Left lung (tissue), 10 donors: ENCODE measurements around the gene SHTN1. TPM values are rescaled to one million over a fixed set of nuclear protein-coding genes. Genes with fewer than 3 reads are reported as not detected.

Experiments
- ATAC-seq: fragments of 200-7000 bp; cut with Tn5 transposase; one replicate; pipeline ENCODE4 v1.9.1; 2020; ENCODE audit warnings: moderate library complexity
- DNase-seq, 4 donors: peaks; one replicate each; pipeline ENCODE4 v3.0.0-alpha.2; 2013 to 2020
- H3K27ac ChIP-seq, 2 donors: fragments of 200-600 bp; sonication (generic) in 1 of 2; one replicate each; pipeline versions ENCODE4 v1.5.0 to v1.8.0; 2020 to 2021
- H3K27me3 ChIP-seq, 2 donors: fragments of 200-600 bp; sonication (generic) in 1 of 2; one replicate each; pipeline versions ENCODE4 v1.5.0 to v1.8.0; 2020 to 2021
- H3K36me3 ChIP-seq, 2 donors: fragments of 200-600 bp; sonication (generic) in 1 of 2; one replicate each; pipeline versions ENCODE4 v1.5.0 to v1.8.0; 2020 to 2021
- H3K4me1 ChIP-seq, 2 donors: fragments of 200-600 bp; one replicate each; pipeline ENCODE4 v1.8.0; 2021
- H3K4me3 ChIP-seq, 2 donors: fragments of 200-600 bp; sonication (generic) in 1 of 2; one replicate each; pipeline versions ENCODE4 v1.5.0 to v1.8.0; 2020 to 2021; ENCODE audit warnings: mild to moderate bottlenecking in 1 of 2
- H3K9me3 ChIP-seq, 2 donors: fragments of 200-600 bp; sonication (generic) in 1 of 2; one replicate each; pipeline versions ENCODE4 v1.5.0 to v1.8.0; 2020 to 2021
- CTCF ChIP-seq, 2 donors: fragments of 200-600 bp; sonication (generic) in 1 of 2; IDR thresholded peaks; one replicate each; pipeline versions ENCODE4 v1.5.0 to v1.8.0; 2021; ENCODE audit warnings: antibody characterized with exemption in 2 of 2
- intact Hi-C, 2 donors: fragments of 100-400 bp; cut with DNase I; formaldehyde crosslinking; loops; one replicate each; pipeline versions ENCODE4 v1.11.2 to v1.14.2; 2022
- polyA plus RNA-seq, 6 donors: library from polyadenylated mRNA; unstranded; fragments of 120-200 nt; gene quantifications; one replicate each; pipeline ENCODE4 v1.2.1, GENCODE V29; 2013; ENCODE audit not compliant: insufficient read length in 6 of 6
- total RNA-seq, 2 donors: library from RNA; stranded (reverse); fragmentation: NEBNext Ultra II Directional; extraction: Animal tissue kit (Norgen Biotek cat#: 25700); gene quantifications; one replicate each; pipeline ENCODE4 v1.2.1, GENCODE V29; 2021
- donor health status: DM: no; HTN: yes; CAD: no.
- donor health status: DM: no; HTN: no; CAD: no.

The SHTN1 gene
- total and polyA plus RNA-seq, 8 donors: 24.5 to 38.9 (median 29.3) TPM

DNA sequence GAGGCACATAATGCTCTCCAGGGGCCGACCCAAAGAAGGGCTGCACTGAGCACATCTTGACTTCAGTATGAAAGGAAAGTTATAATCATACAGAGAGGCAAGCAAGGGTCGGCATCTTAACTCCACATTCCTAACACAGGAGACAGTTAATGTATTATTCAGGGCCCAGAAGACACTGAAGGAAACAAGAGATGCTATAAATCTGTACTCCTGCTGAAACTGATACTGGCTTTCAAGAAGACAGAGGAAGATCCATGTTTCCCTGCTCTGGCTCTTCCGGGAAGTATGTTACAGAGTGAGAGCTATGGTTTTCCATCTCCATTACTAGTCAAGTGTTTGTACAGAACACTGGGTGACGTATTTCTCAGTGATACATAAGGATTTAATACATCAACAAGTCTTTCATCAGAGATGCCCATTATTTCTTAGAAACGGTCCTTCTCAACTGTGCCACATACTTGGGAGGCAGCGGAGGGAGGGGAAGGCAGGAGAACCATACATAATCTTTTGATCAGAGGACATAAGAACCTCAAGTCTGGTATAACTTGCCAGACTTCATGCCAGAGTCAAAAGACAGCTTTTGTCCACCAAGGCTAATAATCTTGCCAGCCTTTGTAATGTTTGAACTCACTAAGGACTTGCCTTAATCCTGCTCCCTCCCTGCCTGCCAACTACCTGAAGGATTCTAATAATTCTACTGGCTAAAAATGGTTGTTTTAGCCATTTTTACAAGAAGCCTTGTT lies 97.6 kb downstream of the SHTN1 start:
- Histone ChIP-seq H3K9me3 (no peaks in the 10 kb centered on the region), H3K4me1 (no peaks in the 10 kb centered on the region), H3K36me3 (peaks cover 0 to 21% of the 10 kb centered on the region in 2 donors), H3K27ac (no peak overlapping the region), H3K27me3 (no peaks in the 10 kb centered on the region), H3K4me3 (no peak overlapping the region)
- no peak for TF ChIP-seq CTCF (IDR thresholded peaks at IDR 0.05)
- ATAC-seq: no peak
- DNase-seq: peak in 1 of 4 donors; percentile 25
- intact Hi-C loops: no loop called here

- Histone ChIP-seq H3K9me3 (no peaks in the 10 kb centered on the region), H3K4me1 (no peaks in the 10 kb centered on the region), H3K36me3 (peaks cover 0 to 14% of the 10 kb centered on the region in 2 donors), H3K27ac (no peak overlapping the region), H3K27me3 (no peaks in the 10 kb centered on the region), H3K4me3 (no peak overlapping the region)
- DNase-seq (no peak), ATAC-seq (no peak)
- TF ChIP-seq CTCF (IDR thresholded peaks at IDR 0.05): no peak
- intact Hi-C loops: no loop called here
Measured at GRCh38 chr10:116905845-116906210, 99.2 kb downstream of the SHTN1 start.

GRCh38 chr10:116899626-116900025 lies 105.4 kb downstream of the SHTN1 start:
- intact Hi-C loops: no loop called here

DNA sequence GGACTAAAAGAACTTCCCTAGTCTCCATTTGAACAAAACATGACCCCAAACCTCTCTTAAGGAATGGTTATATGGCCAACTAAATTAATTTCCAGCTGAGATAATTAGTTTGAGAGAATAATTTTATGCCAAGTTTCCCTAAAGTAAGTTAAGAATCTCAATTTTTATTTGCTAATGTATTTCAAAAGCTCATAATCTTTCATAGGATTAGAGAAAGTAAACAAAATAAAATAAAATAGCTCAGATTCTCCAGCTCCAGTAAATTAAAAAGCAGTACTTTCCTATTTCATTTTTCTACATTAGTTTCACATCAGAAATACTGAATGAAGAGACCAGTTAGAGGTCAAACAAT lies 111.3 kb downstream of the SHTN1 start:
- Histone ChIP-seq H3K4me1 (peaks cover 0 to 9% of the 10 kb centered on the region in 2 donors), H3K4me3 (no peak overlapping the region), H3K36me3 (no peaks in the 10 kb centered on the region), H3K27me3 (no peaks in the 10 kb centered on the region), H3K27ac (no peak overlapping the region), H3K9me3 (no peaks in the 10 kb centered on the region)
- DNase-seq: no peak
- intact Hi-C loops: no loop called here
- no peak for ATAC-seq
- no peak for TF ChIP-seq CTCF (IDR thresholded peaks at IDR 0.05)

More at GRCh38 chr10:116899626-116900025, 105.4 kb downstream of the SHTN1 start:
- TF ChIP-seq CTCF (IDR thresholded peaks at IDR 0.05): no peak
- Histone ChIP-seq H3K27ac (no peak overlapping the region), H3K36me3 (peaks cover 0 to 7% of the 10 kb centered on the region in 2 donors), H3K27me3 (no peaks in the 10 kb centered on the region), H3K9me3 (no peaks in the 10 kb centered on the region), H3K4me3 (no peak overlapping the region), H3K4me1 (no peaks in the 10 kb centered on the region)
- ATAC-seq: no peak
- no peak for DNase-seq

DNA sequence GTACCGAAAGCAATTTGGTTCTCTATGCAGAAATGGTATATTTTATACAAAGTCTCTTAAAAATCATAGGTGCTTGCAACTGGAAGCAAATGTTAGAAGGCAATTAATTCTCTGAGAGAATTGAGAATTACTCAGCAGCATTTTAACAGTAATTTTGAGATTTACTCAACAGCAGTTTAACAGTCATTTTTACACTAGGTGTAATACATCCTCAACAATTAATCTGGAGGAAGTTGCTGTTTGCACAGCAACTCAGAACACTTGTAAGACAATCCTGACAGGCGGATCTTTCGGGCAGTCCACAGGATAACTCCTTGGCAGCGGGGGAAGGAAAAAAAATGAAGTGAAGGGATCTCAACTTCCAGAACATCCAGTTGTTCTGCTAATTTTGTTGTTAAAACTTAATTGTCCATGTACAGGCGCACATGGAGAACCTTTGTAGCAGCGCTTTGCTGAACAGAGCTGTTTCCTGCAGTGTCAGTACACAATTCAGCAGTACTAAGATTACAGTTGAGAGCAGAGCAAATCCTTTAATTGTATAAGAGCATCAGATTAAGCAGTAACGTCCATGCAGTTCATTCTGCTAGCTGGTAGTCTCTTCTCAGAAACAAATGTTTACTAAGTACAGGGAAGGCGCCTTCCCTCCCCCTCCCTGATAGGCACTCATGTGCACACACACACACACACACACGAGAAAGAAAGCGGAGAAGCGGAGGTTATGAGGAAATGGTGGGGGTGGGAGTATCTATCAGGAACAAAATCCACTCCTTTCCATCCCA lies 111.9 kb downstream of the SHTN1 start:
- Histone ChIP-seq H3K4me3 (no peak overlapping the region), H3K4me1 (peaks cover 0 to 14% of the 10 kb centered on the region in 2 donors), H3K36me3 (no peaks in the 10 kb centered on the region), H3K9me3 (no peaks in the 10 kb centered on the region), H3K27ac (no peak overlapping the region), H3K27me3 (no peaks in the 10 kb centered on the region)
- TF ChIP-seq CTCF (IDR thresholded peaks at IDR 0.05): no peak
- DNase-seq (peak in 2 of 4 donors; percentile 24), ATAC-seq (peak; percentile 26)
- intact Hi-C loops: no loop called here
